ENCODE measurements around the gene CCDC184.

Gene CCDC184

DNA sequence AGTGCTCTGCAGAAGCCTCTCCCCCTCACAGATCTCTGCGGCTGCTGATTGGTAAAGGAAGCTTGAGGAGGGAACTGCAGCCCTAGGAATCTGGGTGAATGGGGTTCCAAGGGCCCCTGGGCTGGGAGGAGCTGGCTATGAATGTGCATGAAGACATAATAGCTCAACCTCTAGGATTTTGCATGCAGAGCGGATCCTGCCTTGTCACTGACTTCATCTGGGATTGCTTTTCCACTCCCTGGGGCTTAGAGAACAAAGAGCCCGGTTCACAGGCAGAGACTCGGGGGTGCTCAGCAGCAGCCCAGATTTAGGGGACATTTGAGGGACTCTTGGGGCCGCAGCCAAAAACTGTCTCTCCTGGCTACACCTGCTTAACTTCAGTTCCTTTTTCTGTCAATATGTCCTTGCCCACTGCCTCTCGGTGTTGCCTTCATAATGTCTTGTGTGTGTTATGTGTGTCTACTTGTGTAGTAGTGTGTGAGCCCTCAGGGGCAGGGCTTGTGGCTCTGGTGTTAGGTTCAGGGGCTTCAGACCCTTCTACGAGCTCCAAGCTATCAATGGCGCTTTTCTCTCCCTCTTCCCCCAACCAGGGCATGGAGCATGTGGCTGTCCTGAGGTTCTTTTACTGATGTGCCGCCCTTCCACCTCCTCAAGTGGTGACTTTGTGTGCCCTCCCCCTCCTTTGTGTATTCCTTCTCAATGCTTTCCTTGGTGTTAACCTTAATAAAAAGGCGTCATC is 1.9 kb downstream of the CCDC184 start:
- TF ChIP-seq, protein P1, sequence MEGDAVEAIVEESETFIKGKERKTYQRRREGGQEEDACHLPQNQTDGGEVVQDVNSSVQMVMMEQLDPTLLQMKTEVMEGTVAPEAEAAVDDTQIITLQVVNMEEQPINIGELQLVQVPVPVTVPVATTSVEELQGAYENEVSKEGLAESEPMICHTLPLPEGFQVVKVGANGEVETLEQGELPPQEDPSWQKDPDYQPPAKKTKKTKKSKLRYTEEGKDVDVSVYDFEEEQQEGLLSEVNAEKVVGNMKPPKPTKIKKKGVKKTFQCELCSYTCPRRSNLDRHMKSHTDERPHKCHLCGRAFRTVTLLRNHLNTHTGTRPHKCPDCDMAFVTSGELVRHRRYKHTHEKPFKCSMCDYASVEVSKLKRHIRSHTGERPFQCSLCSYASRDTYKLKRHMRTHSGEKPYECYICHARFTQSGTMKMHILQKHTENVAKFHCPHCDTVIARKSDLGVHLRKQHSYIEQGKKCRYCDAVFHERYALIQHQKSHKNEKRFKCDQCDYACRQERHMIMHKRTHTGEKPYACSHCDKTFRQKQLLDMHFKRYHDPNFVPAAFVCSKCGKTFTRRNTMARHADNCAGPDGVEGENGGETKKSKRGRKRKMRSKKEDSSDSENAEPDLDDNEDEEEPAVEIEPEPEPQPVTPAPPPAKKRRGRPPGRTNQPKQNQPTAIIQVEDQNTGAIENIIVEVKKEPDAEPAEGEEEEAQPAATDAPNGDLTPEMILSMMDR (IDR thresholded peaks at IDR 0.05; ENCODE audit: borderline replicate concordance, insufficient read depth, low read depth, low read length) = no peak
- no peak overlapping the region for H3K4me3 ChIP-seq (ENCODE audit: low read depth, low read length)

DNA sequence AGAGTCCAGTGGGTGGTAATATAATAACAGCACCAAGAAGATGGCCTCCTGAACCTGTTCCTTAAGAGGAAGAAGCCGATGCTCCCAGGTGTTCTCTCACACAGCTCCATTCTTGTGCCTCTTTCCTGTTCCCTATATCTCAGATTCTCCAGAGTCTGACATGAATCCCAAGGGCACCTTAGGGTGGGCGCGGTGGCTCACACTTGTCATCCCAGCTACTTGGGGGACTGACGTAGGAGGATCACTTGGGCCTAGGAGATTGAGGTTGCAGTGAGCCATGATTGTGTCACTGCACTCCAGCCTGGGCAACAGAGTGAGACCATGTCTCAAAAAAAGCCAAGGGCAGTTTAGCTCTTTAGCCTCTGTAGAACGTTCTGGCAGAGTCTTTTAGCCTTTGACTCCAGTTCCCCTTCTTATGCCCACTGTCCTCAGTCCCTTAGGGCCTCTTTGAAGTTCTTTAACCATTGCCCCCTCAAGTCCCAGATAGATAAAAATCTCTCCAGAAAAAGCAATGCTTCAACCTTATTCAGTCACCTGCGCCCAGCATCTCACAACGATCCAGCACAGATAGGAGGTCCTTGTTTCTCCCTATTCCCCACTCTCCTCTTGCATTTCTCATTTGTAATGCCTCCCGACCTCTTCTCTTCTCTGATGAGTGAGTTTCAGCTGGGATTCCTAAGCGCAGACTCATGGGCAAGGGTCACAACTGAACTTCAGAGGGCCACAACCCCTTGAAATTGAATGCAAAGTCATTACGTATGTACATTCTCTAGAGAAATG is 4.7 kb downstream of the CCDC184 start:
- H3K4me3 ChIP-seq (ENCODE audit: low read depth, low read length) = no peak overlapping the region
- TF ChIP-seq, protein P1 (IDR thresholded peaks at IDR 0.05; ENCODE audit: borderline replicate concordance, insufficient read depth, low read depth, low read length) = no peak

DNA sequence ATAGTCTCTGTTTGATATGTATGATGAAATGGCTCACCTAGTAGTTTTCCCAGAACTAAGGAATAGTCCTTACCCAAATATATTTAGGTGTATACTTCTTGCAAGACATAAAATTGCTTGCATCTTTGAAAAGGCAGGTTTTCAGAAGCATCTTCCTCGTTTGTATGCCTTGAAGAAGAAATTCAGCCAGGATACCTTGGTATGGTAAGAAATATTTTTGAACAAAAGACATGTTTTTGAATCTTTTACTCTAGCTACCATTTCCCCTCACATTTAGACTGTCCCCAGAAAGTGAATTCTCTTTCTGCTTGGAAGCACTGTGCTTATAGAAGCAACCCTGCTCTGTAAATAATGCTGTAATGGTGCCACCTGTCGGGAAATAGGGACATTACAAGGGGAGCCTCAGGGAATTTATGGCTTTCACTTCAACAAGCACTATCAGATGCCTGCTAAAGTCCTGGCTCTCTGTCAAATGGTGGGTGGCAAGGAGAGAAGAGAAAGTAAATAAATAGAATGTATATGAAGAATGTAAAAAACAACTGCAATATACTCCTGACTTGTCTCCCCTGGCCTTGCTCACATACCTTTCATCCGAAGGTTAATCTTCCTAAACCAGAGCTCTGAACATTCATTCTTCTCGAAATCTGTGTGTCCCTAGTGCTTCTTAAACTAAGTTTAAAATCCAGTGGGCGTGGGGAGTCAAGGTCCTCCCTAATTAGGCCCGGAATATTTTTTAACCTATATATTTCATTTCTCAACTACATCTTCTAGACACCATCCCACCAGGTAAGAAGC is 6.1 kb downstream of the CCDC184 start:
- no peak overlapping the region for H3K4me3 ChIP-seq (ENCODE audit: low read depth, low read length)
- TF ChIP-seq, protein P1 (IDR thresholded peaks at IDR 0.05; ENCODE audit: borderline replicate concordance, insufficient read depth, low read depth, low read length) = peak; percentile 68

DNA sequence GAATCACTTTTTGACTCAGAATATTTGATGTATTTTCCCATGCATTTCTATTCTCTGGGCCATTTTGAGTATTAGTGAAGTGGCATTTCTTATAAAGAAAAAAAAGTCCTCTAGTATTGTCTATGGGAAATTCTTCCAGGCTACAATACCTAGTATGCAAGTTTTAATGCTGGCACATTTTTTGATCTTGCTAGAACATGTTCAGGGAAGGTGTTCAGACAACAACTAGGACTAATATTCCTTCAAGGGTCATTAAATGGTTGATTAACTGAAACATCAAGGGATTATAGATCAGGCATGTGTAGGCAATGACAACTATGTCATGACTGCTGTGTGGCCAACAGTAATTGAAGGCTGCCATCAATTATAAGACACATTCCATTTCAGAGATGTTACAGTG is 7.7 kb downstream of the CCDC184 start:
- TF ChIP-seq, protein P1 (IDR thresholded peaks at IDR 0.05; ENCODE audit: borderline replicate concordance, insufficient read depth, low read depth, low read length) = no peak
- no peak overlapping the region for H3K4me3 ChIP-seq (ENCODE audit: low read depth, low read length)

DNA sequence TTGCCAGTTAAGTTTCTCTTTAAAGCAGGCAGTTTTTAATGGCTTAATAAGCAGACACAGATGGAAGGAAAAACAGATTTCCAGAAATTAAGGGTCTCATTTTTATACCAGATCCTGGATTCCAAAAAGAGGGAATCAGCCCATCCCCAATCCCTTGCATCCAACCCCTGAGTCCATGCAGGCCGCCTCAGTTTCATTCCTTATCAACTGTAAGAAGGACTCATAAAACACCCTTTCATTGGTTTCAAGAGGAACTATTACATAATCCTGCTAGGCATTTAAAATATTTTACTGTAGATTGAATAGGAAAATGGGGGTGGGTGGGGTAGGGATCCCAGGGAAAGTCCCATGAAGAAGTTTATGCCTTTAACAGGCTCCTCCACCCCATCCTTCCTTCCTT is 9.4 kb downstream of the CCDC184 start:
- TF ChIP-seq, protein P1 (IDR thresholded peaks at IDR 0.05; ENCODE audit: borderline replicate concordance, insufficient read depth, low read depth, low read length) = no peak
- H3K4me3 ChIP-seq (ENCODE audit: low read depth, low read length) = no peak overlapping the region

DNA sequence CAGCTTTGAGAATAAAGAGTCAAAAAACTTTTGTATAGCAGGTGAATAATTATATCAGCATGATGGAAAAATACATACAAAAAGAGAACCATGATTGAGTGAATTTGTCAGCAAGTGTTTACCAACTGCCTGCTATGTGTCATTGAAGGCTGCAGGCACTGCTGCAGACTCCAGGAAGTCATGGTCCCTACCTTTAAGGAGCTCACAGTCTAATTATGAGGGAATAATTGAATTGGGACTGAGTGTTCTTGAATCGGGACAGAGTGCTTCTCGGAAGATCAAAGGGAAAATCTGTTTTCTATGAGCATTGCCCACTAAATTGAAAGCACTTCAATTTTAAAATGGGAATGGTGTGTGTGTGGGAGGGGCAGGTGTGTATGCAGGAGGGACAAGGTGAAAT is 10.2 kb downstream of the CCDC184 start:
- no peak overlapping the region for H3K4me3 ChIP-seq (ENCODE audit: low read depth, low read length)
- TF ChIP-seq, protein P1 (IDR thresholded peaks at IDR 0.05; ENCODE audit: borderline replicate concordance, insufficient read depth, low read depth, low read length) = no peak

Data from GM12875 (cell line).